ENCODE results near the gene MBD6.
"Not testable (repeated sequence)": the region's sequence is repeated elsewhere in the genome, so short reads cannot be mapped to it uniquely, and the experiment has no call there.

Gene MBD6

GRCh38 chr12:57550641-57551549, 28.3 kb downstream of the MBD6 start:
- DNase-seq (ENCODE audit: low spot score): no peak

- DNase-seq (ENCODE audit: low spot score): no peak
Observed at GRCh38 chr12:57551637-57552305, 29.1 kb downstream of the MBD6 start.

- DNase-seq (ENCODE audit: low spot score): no peak
Observed at GRCh38 chr12:57552306-57552651, 29.7 kb downstream of the MBD6 start.

GRCh38 chr12:57552835-57553313, 30.2 kb downstream of the MBD6 start:
- DNase-seq (ENCODE audit: low spot score): no peak

- DNase-seq (ENCODE audit: low spot score): no peak
Observed at GRCh38 chr12:57553343-57554202, 30.9 kb downstream of the MBD6 start.

- DNase-seq (ENCODE audit: low spot score): no peak
Observed at GRCh38 chr12:57554453-57554852, 31.8 kb downstream of the MBD6 start.

GRCh38 chr12:57554897-57555296, 32.3 kb downstream of the MBD6 start:
- DNase-seq (ENCODE audit: low spot score): no peak

GRCh38 chr12:57558864-57559263, 36.2 kb downstream of the MBD6 start:
- DNase-seq (ENCODE audit: low spot score): no peak

GRCh38 chr12:57560516-57560915, 37.9 kb downstream of the MBD6 start:
- DNase-seq (ENCODE audit: low spot score): no peak

GRCh38 chr12:57561117-57561516, 38.5 kb downstream of the MBD6 start:
- not testable (repeated sequence) for DNase-seq (ENCODE audit: low spot score)

GRCh38 chr12:57563358-57563757, 40.7 kb downstream of the MBD6 start:
- no peak for DNase-seq (ENCODE audit: low spot score)

GRCh38 chr12:57564178-57564740, 41.6 kb downstream of the MBD6 start:
- no peak for DNase-seq (ENCODE audit: low spot score)

GRCh38 chr12:57568838-57569237, 46.2 kb downstream of the MBD6 start:
- DNase-seq (ENCODE audit: low spot score): no peak

GRCh38 chr12:57569858-57570257, 47.2 kb downstream of the MBD6 start:
- no peak for DNase-seq (ENCODE audit: low spot score)

- not testable (repeated sequence) for DNase-seq (ENCODE audit: low spot score)
Observed at GRCh38 chr12:57570438-57570837, 47.8 kb downstream of the MBD6 start.

GRCh38 chr12:57571926-57572762, 49.5 kb downstream of the MBD6 start:
- no peak for DNase-seq (ENCODE audit: low spot score)

- DNase-seq (ENCODE audit: low spot score): no peak
Observed at GRCh38 chr12:57574795-57575194, 52.2 kb downstream of the MBD6 start.

GRCh38 chr12:57575771-57576612, 53.4 kb downstream of the MBD6 start:
- DNase-seq (ENCODE audit: low spot score): peak; percentile 47

- no peak for DNase-seq (ENCODE audit: low spot score)
Observed at GRCh38 chr12:57576613-57577160, 54.1 kb downstream of the MBD6 start.
